Measurements from ENCODE around the gene NLRP9.
"Not testable (repeated sequence)": the region's sequence is repeated elsewhere in the genome, so short reads cannot be mapped to it uniquely, and the experiment has no call there.

The NLRP9 gene

DNA sequence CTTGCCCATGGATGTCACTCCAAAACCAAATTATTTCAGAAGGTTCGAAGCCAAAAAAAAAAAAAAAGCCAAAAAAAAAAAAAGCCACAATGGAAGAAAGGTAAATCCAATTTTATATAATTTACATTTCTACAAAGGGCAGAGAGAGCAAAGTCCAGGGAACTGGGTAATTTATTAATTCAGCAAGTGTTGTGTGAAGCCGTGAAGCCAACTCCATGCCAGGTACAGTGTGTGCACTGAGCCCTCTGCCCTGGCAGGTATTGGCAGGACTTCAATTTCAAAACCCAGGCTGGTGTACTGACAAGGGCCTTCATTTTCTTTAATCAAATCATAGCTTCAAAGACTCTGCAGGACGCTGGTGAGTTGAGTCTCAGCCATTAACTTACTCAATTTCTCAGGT, 15.2 kb upstream of the NLRP9 start:
- FAIRE-seq (no peak), DNase-seq (ENCODE audit: insufficient read length, low spot score) (no peak)
- TF ChIP-seq, protein P1, sequence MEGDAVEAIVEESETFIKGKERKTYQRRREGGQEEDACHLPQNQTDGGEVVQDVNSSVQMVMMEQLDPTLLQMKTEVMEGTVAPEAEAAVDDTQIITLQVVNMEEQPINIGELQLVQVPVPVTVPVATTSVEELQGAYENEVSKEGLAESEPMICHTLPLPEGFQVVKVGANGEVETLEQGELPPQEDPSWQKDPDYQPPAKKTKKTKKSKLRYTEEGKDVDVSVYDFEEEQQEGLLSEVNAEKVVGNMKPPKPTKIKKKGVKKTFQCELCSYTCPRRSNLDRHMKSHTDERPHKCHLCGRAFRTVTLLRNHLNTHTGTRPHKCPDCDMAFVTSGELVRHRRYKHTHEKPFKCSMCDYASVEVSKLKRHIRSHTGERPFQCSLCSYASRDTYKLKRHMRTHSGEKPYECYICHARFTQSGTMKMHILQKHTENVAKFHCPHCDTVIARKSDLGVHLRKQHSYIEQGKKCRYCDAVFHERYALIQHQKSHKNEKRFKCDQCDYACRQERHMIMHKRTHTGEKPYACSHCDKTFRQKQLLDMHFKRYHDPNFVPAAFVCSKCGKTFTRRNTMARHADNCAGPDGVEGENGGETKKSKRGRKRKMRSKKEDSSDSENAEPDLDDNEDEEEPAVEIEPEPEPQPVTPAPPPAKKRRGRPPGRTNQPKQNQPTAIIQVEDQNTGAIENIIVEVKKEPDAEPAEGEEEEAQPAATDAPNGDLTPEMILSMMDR (IDR thresholded peaks at IDR 0.05; ENCODE audit: insufficient read depth, missing control alignments): no peak

DNA sequence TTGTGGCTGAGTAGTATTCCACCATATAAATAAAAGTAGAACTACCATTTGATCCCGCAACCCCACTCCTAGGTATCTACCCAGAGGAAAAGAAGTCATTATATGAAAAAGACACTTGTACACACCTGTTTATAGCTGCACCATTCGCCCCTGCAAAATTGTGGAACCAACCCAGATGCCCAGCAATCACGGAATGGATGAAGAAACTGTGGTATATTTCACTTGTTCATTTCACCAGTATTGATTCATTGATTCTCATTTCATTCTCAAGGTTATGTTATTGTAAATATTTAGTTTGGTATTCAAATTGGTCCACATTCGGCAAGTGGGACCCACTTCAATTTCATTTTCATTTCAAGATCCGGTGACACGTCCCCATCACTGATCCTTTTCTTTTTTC, 12.5 kb upstream of the NLRP9 start:
- FAIRE-seq: no peak
- TF ChIP-seq, protein P1 (IDR thresholded peaks at IDR 0.05; ENCODE audit: insufficient read depth, missing control alignments): no peak
- no peak for DNase-seq (ENCODE audit: insufficient read length, low spot score)

DNA sequence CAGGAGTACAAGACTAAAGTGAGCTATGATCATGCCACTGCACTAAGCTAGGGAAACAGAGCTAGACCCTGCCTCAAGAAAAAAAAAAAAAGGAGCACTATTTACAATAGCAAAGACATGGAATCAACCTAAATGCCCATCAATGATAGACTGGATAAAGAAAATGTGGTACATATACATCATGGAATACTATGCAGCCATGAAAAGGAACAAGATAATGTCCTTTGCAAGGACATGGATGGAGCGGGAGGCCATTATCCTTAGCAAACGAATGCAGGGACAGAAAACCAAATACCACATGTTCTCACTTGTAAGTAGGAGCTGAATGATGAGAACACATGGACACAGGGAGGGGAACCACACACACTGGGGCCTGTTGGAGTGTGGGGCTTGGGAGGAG, 7.8 kb downstream of the NLRP9 start:
- not testable (repeated sequence) for FAIRE-seq; DNase-seq (ENCODE audit: insufficient read length, low spot score)

DNA sequence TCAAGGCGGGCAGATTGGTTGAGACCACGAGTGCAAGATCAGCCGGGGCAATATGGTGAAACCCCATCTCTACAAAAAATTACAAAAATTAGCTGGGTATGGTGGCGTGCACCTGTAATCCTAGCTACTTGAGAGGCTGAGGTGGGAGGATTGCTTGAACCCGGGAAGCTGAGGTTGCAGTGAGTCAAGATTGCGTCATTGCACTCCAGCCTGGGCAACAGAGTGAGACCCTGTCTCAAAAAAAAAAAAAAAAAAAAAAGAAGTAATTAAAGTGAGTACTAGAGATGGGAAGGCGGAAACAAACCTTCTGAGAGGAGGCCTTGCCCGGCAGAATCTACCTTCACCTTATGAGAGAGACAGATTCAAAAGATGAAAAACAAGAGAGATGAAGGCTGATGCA, 14.7 kb downstream of the NLRP9 start:
- FAIRE-seq (no peak), DNase-seq (ENCODE audit: insufficient read length, low spot score) (no peak)
- TF ChIP-seq, protein P1 (IDR thresholded peaks at IDR 0.05; ENCODE audit: insufficient read depth, missing control alignments): no peak

DNA sequence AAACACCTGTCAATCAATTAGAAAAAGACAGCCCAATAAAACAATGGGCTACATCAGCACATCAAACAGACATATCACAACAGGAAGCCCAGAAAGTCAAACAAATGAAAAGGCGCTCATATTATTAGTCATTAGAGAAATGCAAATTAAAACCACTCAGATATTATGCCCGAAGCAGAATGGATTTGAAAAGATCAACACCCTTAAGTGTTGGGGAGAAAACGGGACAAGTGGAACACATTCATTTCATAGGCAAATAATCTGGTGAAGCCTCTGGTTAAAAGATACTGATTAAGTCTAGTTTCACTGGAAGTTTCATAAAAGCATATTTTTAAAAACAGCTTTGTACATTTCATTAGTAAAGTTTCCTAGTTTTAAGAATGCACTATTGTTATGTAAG, 17.4 kb downstream of the NLRP9 start:
- FAIRE-seq (no peak), DNase-seq (ENCODE audit: insufficient read length, low spot score) (no peak)
- TF ChIP-seq, protein P1 (IDR thresholded peaks at IDR 0.05; ENCODE audit: insufficient read depth, missing control alignments): no peak

DNA sequence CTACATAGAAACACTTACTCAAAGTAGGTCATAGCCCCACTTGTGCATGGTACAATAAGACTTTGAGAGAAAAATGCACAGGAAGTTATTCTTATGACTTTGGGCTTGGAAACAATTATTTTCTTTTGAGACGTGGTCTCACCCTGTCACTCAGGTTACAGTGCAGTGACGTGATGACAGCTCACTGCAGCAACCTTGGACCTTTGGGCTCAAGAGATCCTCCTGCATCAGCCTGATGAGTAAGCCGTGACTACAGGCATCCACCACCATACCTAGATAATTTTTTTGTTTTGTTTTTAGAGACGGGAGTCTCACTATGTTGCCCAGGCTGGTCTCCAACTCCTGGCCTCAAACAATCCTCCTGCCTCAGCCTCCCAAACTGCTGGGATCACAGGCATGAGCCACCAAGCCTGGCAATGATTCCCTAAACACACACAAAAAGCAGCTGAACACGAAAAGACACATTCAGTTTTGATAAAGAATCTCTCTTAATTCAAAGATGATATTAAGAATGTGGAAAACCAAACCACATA, 17.9 kb downstream of the NLRP9 start:
- TF ChIP-seq, protein P1 (IDR thresholded peaks at IDR 0.05; ENCODE audit: insufficient read depth, missing control alignments): no peak
- DNase-seq (ENCODE audit: insufficient read length, low spot score): no peak
- FAIRE-seq: no peak

DNA sequence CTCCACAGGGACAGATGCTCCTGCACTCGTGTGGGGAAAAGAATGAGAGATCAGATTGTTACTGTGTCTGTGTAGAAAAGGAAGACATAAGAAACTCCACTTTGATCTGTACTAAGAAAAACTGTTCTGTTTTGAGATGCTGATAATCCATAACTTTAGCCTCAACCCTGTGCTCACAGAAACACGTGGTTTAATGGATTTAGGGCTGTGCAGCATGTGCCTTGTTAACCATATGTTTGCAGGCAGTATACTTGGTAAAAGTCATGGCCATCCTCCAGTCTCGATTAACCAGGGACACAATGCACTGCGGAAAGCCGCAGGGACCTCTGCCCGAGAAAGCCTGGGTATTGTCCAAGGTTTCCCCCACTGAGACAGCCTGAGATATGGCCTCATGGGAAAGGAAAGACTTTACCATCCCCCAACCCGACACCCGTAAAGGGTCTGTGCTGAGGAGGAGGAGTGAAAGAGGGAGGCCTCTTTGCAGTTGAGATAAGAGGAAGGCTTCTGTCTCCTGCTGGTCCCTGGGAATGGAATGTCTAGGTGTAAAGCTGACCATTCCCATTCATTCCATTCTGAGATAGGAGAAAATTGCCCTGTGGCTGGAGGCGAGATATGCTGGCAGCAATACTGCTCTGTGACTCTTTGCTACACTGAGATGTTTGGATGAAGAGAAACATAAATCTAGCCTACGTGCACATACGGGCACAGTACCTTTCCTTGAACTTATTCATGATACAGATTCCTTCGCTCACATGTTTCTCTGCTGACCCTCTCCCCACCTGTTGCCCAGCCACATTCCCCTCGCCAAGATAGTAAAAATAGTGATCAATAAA, 20.1 kb downstream of the NLRP9 start:
- not testable (repeated sequence) for FAIRE-seq; DNase-seq (ENCODE audit: insufficient read length, low spot score)

DNA sequence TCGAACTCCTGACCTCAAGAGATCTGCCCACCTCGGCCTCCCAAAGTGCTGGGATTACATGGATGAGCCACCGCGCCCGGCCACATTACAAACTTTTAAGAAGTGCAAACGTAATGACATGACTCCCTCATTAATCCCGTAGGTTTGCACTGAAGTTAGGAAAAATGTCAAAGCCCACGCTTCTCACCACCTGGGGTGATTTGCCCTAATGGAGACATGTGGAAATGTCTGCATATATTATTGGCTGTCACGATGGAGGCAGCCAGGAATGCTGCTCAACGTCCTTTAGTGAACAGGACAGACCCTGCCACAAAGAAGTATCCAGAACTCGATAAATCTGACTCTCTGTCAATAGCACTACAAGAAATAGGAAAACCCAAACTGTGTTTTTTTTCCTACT, 21.0 kb downstream of the NLRP9 start:
- TF ChIP-seq, protein P1 (IDR thresholded peaks at IDR 0.05; ENCODE audit: insufficient read depth, missing control alignments): no peak
- FAIRE-seq: no peak
- DNase-seq (ENCODE audit: insufficient read length, low spot score): no peak
